Upper lobe of right lung (tissue), 1 donor: ENCODE results near the gene ACTL8. TPM values are rescaled to one million over a fixed set of nuclear protein-coding genes. Genes with fewer than 3 reads are reported as not detected.

Experiments
- ATAC-seq: fragments of 200-7000 bp; cut with Tn5 transposase; one replicate; pipeline ENCODE4 v1.9.1; 2020; ENCODE audit warnings: mild to moderate bottlenecking, moderate library complexity
- DNase-seq: peaks from one replicate; pipeline ENCODE4 v3.0.0-alpha.2; 2020
- H3K27ac ChIP-seq: fragments of 200-600 bp; one replicate; pipeline ENCODE4 v1.8.0; 2022
- H3K27me3 ChIP-seq: fragments of 200-600 bp; one replicate; pipeline ENCODE4 v1.8.0; 2022; ENCODE audit warnings: mild to moderate bottlenecking
- H3K36me3 ChIP-seq: fragments of 200-600 bp; one replicate; pipeline ENCODE4 v1.8.0; 2022
- H3K4me1 ChIP-seq: fragments of 200-600 bp; one replicate; pipeline ENCODE4 v1.8.0; 2022
- H3K4me3 ChIP-seq: fragments of 200-600 bp; one replicate; pipeline ENCODE4 v1.8.0; 2022; ENCODE audit warnings: mild to moderate bottlenecking
- H3K9me3 ChIP-seq: fragments of 200-600 bp; one replicate; pipeline ENCODE4 v1.8.0; 2022
- intact Hi-C: fragments of 100-400 bp; cut with DNase I; formaldehyde crosslinking; loops from one replicate; pipeline ENCODE4 v1.11.0; 2022
- total RNA-seq: library from RNA; stranded (reverse); fragmentation: NEBNext Ultra II Directional; extraction: Animal tissue kit (Norgen Biotek cat#: 25700); gene quantifications from one replicate; pipeline ENCODE4 v1.2.1, GENCODE V29; 2021
- TF ChIP-seq, protein P1 (sequence below): fragments of 200-600 bp; IDR thresholded peaks from one replicate; pipeline ENCODE4 v1.8.0; 2022; ENCODE audit warnings: antibody characterized with exemption
- donor health status: DM: no; HTN: yes; CAD: no; lungs with severe emphysema.

Gene ACTL8
- total RNA-seq, 1 donor from 2014 or later: not detected

DNA sequence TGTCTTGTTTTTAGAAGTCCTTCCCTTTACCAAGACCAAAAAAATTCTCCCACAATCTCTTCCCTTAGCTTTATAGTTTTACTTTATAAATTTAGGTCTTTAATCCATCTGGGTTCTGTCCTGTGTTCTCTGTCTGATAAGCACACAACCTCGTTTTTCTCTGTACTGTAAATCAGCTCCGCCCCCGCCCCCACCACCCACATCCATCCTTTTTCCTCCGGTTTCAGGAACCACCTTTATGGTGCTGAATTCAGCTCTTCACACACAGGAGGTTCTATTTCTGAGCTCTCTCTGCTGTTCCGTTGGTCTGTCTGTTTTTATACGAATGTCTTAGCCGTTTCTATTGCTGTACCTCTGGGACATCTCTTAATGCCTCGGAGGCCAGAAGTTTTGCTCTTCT lies 44.5 kb downstream of the ACTL8 start:
- no peak overlapping the region for H3K4me3 ChIP-seq
- H3K9me3 ChIP-seq: no peaks in the 10 kb centered on the region
- intact Hi-C loops: no loop called here
- peaks cover 2% of the 10 kb centered on the region for H3K27me3 ChIP-seq
- H3K36me3 ChIP-seq: no peaks in the 10 kb centered on the region
- TF ChIP-seq, protein P1, sequence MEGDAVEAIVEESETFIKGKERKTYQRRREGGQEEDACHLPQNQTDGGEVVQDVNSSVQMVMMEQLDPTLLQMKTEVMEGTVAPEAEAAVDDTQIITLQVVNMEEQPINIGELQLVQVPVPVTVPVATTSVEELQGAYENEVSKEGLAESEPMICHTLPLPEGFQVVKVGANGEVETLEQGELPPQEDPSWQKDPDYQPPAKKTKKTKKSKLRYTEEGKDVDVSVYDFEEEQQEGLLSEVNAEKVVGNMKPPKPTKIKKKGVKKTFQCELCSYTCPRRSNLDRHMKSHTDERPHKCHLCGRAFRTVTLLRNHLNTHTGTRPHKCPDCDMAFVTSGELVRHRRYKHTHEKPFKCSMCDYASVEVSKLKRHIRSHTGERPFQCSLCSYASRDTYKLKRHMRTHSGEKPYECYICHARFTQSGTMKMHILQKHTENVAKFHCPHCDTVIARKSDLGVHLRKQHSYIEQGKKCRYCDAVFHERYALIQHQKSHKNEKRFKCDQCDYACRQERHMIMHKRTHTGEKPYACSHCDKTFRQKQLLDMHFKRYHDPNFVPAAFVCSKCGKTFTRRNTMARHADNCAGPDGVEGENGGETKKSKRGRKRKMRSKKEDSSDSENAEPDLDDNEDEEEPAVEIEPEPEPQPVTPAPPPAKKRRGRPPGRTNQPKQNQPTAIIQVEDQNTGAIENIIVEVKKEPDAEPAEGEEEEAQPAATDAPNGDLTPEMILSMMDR: no peak
- H3K4me1 ChIP-seq: no peaks in the 10 kb centered on the region
- no peak overlapping the region for H3K27ac ChIP-seq
- no peak for DNase-seq
- ATAC-seq: no peak

DNA sequence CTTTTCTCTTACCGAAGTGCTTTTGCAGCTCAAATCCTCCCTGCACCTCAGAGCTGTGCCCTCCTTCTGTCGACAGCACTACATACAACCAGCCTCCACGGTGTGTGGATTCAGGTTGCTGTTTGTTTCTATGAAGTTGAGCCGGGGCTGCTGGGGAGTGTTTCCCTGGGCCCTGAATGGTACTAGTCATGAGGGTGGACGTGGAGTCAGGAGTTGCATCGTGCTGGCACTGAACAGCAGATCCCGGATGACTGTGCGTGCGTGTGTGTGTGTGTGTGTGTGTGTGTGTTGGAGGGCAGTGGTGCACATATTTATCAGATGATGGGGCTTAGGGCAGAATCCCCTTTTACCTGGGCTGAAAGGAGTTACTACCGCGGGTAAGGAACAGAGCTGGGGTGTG lies 47.0 kb downstream of the ACTL8 start:
- Histone ChIP-seq H3K4me1 (no peaks in the 10 kb centered on the region), H3K36me3 (no peaks in the 10 kb centered on the region), H3K9me3 (no peaks in the 10 kb centered on the region), H3K27ac (no peak overlapping the region), H3K27me3 (no peaks in the 10 kb centered on the region), H3K4me3 (no peak overlapping the region)
- ATAC-seq (no peak), DNase-seq (no peak)
- TF ChIP-seq, protein P1: no peak
- intact Hi-C loops: no loop called here

DNA sequence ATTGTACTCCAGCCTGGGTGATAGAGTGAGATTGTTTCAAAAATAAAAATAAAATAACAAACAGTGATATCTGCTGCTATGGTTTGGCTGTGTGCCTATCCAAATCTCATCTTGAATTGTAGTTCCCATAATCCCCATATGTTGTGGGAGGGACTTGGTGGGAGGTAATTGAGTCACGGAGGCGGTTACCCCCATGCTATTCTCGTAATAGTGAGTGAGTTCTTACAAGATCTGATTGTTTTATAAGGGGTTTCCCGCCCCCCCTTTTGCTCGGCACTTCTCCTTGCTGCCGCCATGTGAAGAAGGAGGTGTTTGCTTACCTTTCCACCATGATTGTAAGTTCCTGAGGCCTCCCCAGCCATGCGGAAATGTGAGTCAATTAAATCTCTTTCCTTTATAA lies 47.8 kb downstream of the ACTL8 start:
- Histone ChIP-seq H3K36me3 (no peaks in the 10 kb centered on the region), H3K27me3 (no peaks in the 10 kb centered on the region), H3K4me3 (no peak overlapping the region), H3K4me1 (no peaks in the 10 kb centered on the region), H3K9me3 (no peaks in the 10 kb centered on the region), H3K27ac (no peak overlapping the region)
- intact Hi-C loops: no loop called here
- TF ChIP-seq, protein P1: no peak
- DNase-seq (no peak), ATAC-seq (no peak)

DNA sequence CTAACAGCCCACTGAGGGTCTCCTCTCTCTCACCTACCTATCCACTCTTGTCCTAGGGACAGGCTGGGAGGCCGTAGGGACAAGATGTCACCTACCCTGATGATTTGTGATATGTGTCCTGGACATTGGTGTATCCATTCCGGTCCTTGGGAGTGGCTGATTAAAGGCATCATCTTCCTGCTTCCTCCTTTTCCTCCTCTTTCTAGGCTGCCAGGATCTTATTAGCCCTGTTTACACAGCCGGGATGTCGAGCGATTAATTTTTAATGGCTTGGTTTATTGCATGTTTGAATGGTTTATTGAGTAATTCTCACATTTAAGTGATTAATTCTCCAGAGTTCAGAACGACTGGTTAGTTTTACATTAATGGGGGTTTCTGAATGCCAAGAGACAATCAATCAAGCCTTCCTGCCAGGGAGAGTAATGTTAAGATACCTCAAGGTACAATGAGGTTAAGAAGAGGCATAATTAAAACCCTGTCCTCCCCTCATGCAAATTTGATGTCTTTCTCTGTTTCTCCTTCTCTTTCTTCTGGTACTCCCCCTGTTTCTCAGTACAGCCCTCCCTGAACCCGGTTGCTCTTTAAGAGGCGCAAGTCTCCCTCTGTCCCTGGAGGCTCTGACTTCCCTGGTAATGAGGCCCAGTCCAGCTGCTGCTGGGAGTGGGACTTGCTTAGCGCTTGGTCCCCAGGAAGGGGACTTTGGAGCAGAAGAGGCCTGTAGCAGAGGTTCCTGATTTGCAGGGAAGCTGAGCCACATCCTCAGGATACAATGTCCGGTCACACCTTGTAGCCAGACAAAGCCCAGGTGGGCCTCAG lies 50.9 kb downstream of the ACTL8 start:
- H3K27me3 ChIP-seq: no peaks in the 10 kb centered on the region
- H3K4me3 ChIP-seq: no peak overlapping the region
- ATAC-seq (no peak), DNase-seq (no peak)
- no peak overlapping the region for H3K27ac ChIP-seq
- H3K9me3 ChIP-seq: no peaks in the 10 kb centered on the region
- H3K36me3 ChIP-seq: no peaks in the 10 kb centered on the region
- intact Hi-C loops: no loop called here
- no peaks in the 10 kb centered on the region for H3K4me1 ChIP-seq
- TF ChIP-seq, protein P1: no peak

DNA sequence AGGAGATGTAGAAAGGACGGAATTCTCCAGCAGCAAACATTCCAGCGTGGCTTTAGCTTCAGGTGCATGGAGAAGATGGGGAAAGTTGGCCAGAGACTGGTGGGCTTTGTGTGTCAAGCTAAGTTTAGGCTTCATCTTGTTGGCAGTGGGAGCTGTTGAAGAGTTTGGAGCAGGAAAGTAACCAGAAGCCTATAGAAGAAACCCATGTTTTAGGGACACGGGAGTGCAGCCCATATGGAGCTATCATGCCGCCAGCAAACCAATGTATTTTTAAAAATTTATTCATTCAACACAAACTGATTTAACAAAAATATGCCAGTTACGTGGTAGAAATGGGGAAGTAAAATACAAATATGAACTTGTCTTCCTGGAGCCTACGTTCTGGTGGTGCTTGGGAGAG lies 53.7 kb downstream of the ACTL8 start:
- Histone ChIP-seq H3K36me3 (no peaks in the 10 kb centered on the region), H3K4me3 (no peak overlapping the region), H3K9me3 (no peaks in the 10 kb centered on the region), H3K4me1 (no peaks in the 10 kb centered on the region), H3K27me3 (no peaks in the 10 kb centered on the region), H3K27ac (no peak overlapping the region)
- TF ChIP-seq, protein P1: no peak
- no peak for DNase-seq
- intact Hi-C loops: no loop called here
- ATAC-seq: no peak

DNA sequence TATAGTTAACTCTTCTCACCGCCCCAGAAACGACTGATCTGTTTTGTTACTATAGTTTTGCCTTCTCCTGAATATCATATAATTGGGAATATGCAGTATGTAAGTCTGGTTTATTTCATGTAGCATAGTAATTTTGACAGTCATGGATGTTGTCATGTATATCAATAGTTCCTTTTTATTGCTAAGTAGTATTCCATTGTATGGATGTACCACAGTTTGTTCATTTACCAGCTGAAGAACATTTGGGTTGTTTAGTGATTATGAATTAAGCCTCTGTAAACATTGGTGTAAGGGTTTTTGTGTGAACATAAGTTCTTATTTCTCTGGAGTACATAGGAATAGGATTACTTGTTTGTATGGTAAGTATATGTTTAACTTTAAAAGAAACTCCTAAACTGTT lies 55.5 kb downstream of the ACTL8 start:
- no peak for ATAC-seq
- Histone ChIP-seq H3K9me3 (no peaks in the 10 kb centered on the region), H3K4me3 (no peak overlapping the region), H3K27ac (no peak overlapping the region), H3K27me3 (no peaks in the 10 kb centered on the region), H3K36me3 (no peaks in the 10 kb centered on the region), H3K4me1 (no peaks in the 10 kb centered on the region)
- TF ChIP-seq, protein P1: no peak
- intact Hi-C loops: no loop called here
- DNase-seq: no peak
